Left forelimb (tissue), 1 donor: ENCODE results near the gene PSMG2.
A peak's percentile ranks its signal among the peaks of the same experiment; 100 is the strongest.

ENCODE experiments used
- DNase-seq: peaks from one replicate; pipeline ENCODE4 v3.0.0-alpha.2; 2018; ENCODE audit warnings: low spot score

PSMG2 gene

GRCh38 chr18:12766986-12767433 is 64.2 kb downstream of the PSMG2 start:
- peak; percentile 49 for DNase-seq

- DNase-seq: no peak
Measured at GRCh38 chr18:12767580-12768155, 64.8 kb downstream of the PSMG2 start.

GRCh38 chr18:12768625-12769024 is 65.8 kb downstream of the PSMG2 start:
- peak; percentile 53 for DNase-seq

GRCh38 chr18:12769136-12769535 is 66.3 kb downstream of the PSMG2 start:
- no peak for DNase-seq

GRCh38 chr18:12769644-12770440 is 67.0 kb downstream of the PSMG2 start:
- DNase-seq: peak; percentile 18

GRCh38 chr18:12770469-12771219 is 67.8 kb downstream of the PSMG2 start:
- no peak for DNase-seq

GRCh38 chr18:12772111-12772510 is 69.3 kb downstream of the PSMG2 start:
- DNase-seq: no peak

GRCh38 chr18:12773369-12773768 is 70.5 kb downstream of the PSMG2 start:
- peak; percentile 23 for DNase-seq

- DNase-seq: no peak
Measured at GRCh38 chr18:12774982-12775381, 72.1 kb downstream of the PSMG2 start.
